SK-N-MC (cell line): ENCODE data around the gene OLFML3.

Experiments used
- DNase-seq: peaks from one replicate; pipeline ENCODE4 v3.0.0-alpha.2; 2011; ENCODE audit warnings: low read depth, low spot score
- H3K27ac ChIP-seq: fragments of 200-600 bp; sonication (generic); 2 replicates; pipeline ENCODE4 v1.5.1; 2016; ENCODE audit warnings: mixed run types
- H3K36me3 ChIP-seq: fragments of 200-600 bp; sonication (generic); 2 replicates; pipeline ENCODE4 v1.6.1; 2017; ENCODE audit warnings: antibody characterized with exemption, low read length, mixed read lengths; ENCODE audit not compliant: insufficient read depth
- H3K4me3 ChIP-seq: fragments of 200-600 bp; sonication (generic); 2 replicates; pipeline ENCODE4 v1.5.1; 2016
- H3K9ac ChIP-seq: fragments of 200-600 bp; sonication (generic); 2 replicates; pipeline ENCODE4 v1.8.0; 2017; ENCODE audit warnings: mixed run types, mixed read lengths; ENCODE audit not compliant: insufficient read length
- H3K9me3 ChIP-seq: fragments of 200-600 bp; sonication (generic); 2 replicates; pipeline ENCODE4 v1.6.1; 2017; ENCODE audit warnings: low read depth, mild to moderate bottlenecking, antibody characterized with exemption, low read length, moderate library complexity, mixed read lengths
- EZH2 ChIP-seq: fragments of 200-600 bp; sonication (generic); IDR thresholded peaks from one replicate; pipeline ENCODE4 v1.6.1; 2017; ENCODE audit warnings: antibody characterized with exemption
- FOXP2 ChIP-seq: optimal IDR thresholded peaks from 2 replicates; pipeline ENCODE3; 2011; ENCODE audit warnings: mild to moderate bottlenecking, moderate library complexity; ENCODE audit not compliant: insufficient read depth; ENCODE audit errors: extremely low read length, control extremely low read depth
- POLR2AphosphoS5 ChIP-seq: IDR thresholded peaks from 2 replicates; pipeline ENCODE4 v1.6.1; 2012; ENCODE audit warnings: mild to moderate bottlenecking, low read depth, low read length, borderline replicate concordance

OLFML3 gene

DNA sequence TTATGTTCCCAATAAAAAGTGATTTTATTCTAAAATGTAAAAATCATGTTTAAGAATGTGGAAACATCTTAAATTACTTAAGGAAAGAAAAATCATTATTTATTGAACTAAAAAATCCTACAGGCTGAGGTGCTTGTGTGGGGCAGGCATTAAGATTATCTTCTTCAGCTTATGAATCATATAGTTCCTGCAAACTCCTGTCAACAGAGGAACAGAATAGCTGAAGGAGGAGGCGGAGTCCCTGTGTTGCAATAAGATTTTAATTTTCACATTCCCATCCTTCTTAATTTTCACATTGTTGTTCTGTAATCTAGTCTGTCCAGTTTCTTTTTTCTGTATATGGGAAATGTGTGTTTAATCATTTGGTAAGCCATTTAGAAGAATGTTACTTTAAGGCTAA is 20.6 kb upstream of the OLFML3 start:
- H3K9me3 ChIP-seq: no peaks in the 10 kb centered on the region
- peaks cover 88% of the 10 kb centered on the region for H3K36me3 ChIP-seq
- TF ChIP-seq FOXP2 (no peak), EZH2 (no peak), POLR2AphosphoS5 (no peak)
- no peak overlapping the region for H3K27ac ChIP-seq
- DNase-seq: no peak
- H3K9ac ChIP-seq: no peak overlapping the region
- H3K4me3 ChIP-seq: no peak overlapping the region

DNA sequence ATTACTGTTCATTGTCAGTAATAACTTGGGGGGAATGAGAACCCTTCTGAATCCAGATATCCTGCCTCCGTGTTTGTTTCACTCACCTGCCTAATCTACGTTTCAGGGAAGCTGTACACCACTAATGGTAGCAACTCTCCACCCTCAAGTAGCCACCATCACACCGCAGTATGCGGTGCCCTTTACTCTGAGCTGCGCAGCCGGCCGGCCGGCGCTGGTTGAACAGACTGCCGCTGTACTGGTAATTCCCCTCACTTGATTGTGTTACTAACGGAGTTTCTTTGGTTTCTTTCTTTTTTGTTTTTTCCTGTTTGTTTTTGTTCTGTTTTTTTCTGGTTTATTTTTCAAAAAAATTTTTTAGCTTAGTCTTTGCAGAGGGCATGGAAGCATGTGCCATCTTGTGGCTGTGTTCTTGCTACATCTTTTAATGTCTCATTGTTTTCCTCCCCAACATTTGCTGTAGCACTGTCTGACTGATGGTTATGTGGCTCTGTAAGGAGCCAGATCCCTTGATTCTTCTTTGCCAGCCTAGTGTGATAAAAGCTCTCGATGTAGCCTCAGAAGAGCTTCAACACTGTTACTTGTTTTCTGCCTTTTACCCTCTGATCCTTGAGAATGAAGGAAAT is 15.9 kb upstream of the OLFML3 start:
- Histone ChIP-seq H3K9ac (no peak overlapping the region), H3K4me3 (no peak overlapping the region)

DNA sequence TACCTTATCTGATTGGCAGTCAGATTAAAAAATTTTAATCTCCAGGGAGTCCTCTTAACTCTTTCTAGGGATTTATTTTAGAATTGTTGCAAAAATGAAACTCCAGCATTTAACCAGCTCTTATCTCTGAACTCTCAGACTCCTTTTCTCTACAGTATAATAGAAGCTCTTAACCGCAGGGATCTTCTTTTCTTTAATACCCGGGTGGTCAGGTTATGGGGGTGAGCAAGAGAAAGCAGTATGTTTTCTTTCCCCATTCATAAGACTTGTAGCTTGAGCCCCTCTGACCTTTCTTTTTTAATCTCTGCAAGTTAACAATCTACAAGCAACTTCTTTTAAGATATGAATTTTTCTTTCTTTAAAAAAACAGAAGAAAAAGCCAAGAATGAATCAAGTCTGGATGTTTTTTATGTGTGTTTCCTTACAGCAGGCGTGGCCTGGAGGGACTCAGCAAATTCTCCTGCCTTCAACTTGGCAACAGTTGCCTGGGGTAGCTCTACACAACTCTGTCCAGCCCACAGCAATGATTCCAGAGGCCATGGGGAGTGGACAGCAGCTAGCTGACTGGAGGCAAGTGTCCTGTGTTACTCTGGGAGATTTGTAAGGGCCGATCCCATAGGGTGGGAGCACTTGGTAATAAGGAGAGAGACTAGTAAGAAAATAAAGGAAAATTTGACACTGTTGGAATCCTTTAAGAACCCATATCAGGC is 13.4 kb upstream of the OLFML3 start:
- no peak for TF ChIP-seq EZH2
- TF ChIP-seq FOXP2: no peak
- no peak for TF ChIP-seq POLR2AphosphoS5
- Histone ChIP-seq H3K9ac (no peak overlapping the region), H3K27ac (no peak overlapping the region), H3K9me3 (no peaks in the 10 kb centered on the region), H3K4me3 (no peak overlapping the region), H3K36me3 (peaks cover 91% of the 10 kb centered on the region)
- DNase-seq: no peak

More for the DNA sequence above, 15.9 kb upstream of the OLFML3 start:
- Histone ChIP-seq H3K36me3 (peaks cover 89% of the 10 kb centered on the region), H3K9me3 (no peaks in the 10 kb centered on the region), H3K27ac (no peak overlapping the region)
- TF ChIP-seq EZH2: no peak
- no peak for TF ChIP-seq POLR2AphosphoS5
- no peak for TF ChIP-seq FOXP2
- no peak for DNase-seq

DNA sequence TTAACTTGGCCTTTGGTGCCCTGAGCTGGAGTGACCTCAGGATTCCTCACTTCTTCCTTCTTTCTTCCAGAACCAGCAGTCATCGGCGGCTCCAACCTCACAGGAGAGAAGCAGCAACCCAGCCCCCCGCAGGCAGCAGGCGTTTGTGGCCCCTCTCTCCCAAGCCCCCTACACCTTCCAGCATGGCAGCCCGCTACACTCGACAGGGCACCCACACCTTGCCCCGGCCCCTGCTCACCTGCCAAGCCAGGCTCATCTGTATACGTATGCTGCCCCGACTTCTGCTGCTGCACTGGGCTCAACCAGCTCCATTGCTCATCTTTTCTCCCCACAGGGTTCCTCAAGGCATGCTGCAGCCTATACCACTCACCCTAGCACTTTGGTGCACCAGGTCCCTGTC is 6.3 kb upstream of the OLFML3 start:
- Histone ChIP-seq H3K36me3 (peaks cover 76% of the 10 kb centered on the region), H3K9ac (no peak overlapping the region)
- no peak for TF ChIP-seq POLR2AphosphoS5
- TF ChIP-seq EZH2: no peak
- no peak for TF ChIP-seq FOXP2

DNA sequence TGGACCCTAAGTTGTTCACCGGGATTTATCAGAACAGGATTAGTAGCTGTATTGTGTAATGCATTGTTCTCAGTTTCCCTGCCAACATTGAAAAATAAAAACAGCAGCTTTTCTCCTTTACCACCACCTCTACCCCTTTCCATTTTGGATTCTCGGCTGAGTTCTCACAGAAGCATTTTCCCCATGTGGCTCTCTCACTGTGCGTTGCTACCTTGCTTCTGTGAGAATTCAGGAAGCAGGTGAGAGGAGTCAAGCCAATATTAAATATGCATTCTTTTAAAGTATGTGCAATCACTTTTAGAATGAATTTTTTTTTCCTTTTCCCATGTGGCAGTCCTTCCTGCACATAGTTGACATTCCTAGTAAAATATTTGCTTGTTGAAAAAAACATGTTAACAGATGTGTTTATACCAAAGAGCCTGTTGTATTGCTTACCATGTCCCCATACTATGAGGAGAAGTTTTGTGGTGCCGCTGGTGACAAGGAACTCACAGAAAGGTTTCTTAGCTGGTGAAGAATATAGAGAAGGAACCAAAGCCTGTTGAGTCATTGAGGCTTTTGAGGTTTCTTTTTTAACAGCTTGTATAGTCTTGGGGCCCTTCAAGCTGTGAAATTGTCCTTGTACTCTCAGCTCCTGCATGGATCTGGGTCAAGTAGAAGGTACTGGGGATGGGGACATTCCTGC is 3.9 kb upstream of the OLFML3 start:
- Histone ChIP-seq H3K9me3 (no peaks in the 10 kb centered on the region), H3K27ac (peak overlapping the region; percentile 98), H3K9ac (no peak overlapping the region), H3K4me3 (no peak overlapping the region), H3K36me3 (peaks cover 54% of the 10 kb centered on the region)
- TF ChIP-seq EZH2 (no peak), POLR2AphosphoS5 (no peak), FOXP2 (no peak)
- DNase-seq: no peak

More for the DNA sequence above, 6.3 kb upstream of the OLFML3 start:
- Histone ChIP-seq H3K9me3 (no peaks in the 10 kb centered on the region), H3K4me3 (no peak overlapping the region), H3K27ac (peak overlapping the region; percentile 73)
- no peak for DNase-seq

GRCh38 chr1:113976609-113977278 is 2.5 kb upstream of the OLFML3 start:
- Histone ChIP-seq H3K36me3 (peaks cover 56% of the 10 kb centered on the region), H3K4me3 (peak overlapping the region; percentile 18), H3K9me3 (no peaks in the 10 kb centered on the region), H3K27ac (peak overlapping the region; percentile 98), H3K9ac (peak overlapping the region; percentile 27)
- TF ChIP-seq POLR2AphosphoS5: no peak
- no peak for TF ChIP-seq FOXP2
- TF ChIP-seq EZH2: no peak
- DNase-seq: no peak

DNA sequence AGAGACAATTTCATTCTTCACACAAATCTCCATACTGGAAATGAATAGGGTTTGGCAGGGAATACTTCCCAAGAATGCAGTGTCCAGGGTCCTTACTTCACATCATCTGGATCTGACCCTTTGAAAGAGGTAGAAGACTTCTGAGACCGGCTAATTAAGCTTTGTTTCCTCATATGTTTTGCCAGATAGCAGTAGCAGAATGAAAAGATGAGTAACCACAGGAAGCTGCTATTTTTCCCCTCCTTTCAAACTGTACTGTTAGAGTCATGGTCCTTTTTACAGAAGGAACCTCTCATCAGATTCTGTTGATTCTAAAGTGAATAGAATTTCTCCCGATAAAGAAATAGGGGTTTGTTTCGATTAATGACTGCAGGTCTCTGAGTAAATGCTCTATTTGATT is 1.4 kb upstream of the OLFML3 start:
- H3K4me3 ChIP-seq: peak overlapping the region; percentile 76
- no peaks in the 10 kb centered on the region for H3K9me3 ChIP-seq
- peak overlapping the region; percentile 79 for H3K9ac ChIP-seq
- peak overlapping the region; percentile 98 for H3K27ac ChIP-seq
- TF ChIP-seq POLR2AphosphoS5 (no peak), EZH2 (no peak), FOXP2 (no peak)
- no peak for DNase-seq
- H3K36me3 ChIP-seq: peaks cover 52% of the 10 kb centered on the region

DNA sequence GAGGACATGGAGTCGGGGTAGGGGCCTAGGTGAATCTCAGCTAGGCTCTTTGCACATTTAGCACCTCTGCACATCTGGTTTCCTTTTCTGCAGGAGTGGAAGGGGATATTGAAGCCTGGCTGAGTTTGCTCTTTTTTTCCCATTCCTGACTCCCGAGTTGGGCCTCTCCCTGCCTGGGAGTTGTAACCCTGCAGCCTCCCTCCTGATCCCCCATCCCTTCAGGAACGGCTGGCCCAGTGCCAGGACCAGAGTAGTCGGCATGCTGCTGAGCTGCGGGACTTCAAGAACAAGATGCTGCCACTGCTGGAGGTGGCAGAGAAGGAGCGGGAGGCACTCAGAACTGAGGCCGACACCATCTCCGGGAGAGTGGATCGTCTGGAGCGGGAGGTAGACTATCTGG is 836 bp downstream of the OLFML3 start:
- DNase-seq: no peak
- H3K27ac ChIP-seq: peak overlapping the region; percentile 98

More for the DNA sequence above, 836 bp downstream of the OLFML3 start:
- Histone ChIP-seq H3K9ac (peak overlapping the region; percentile 78), H3K36me3 (peaks cover 39% of the 10 kb centered on the region), H3K9me3 (no peaks in the 10 kb centered on the region; the same call in 1 of the 2 replicates), H3K4me3 (peak overlapping the region; percentile 76)
- TF ChIP-seq POLR2AphosphoS5 (peak; percentile 37; the same call in 1 of the 2 replicates), EZH2 (no peak)
